ENCODE data around the gene GMPR. TPM values are rescaled to one million over a fixed set of nuclear protein-coding genes. Genes with fewer than 3 reads are reported as not detected.

GMPR gene
- total and polyA plus RNA-seq, 10 donors, result 5.4 to 37.4 (median 13.8) TPM

DNA sequence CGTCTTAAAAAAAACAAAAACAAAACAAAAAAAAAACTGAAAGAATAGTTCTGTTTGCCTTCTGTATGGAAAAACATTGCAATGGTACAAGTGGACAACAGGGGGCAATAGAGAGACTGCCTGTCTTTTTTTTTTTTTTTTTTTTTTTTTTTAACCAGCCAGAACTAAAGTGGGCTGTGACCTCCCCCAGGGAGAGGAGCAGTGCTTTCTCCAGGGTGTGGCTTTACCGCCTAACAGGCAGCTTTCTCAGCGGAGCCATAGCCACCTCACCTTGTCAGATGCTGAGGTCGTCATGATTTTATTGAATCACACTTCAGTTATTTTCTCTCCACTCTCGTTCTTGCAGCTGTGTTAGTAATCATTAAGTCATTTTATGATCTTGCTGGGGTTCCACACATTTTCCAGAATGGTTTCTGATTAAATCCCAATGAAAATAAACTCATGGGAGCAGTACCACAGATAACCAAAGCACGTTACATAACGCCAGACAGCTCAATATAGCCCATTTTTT, 78.4 kb downstream of the GMPR start:
- no peaks in the 10 kb centered on the region for H3K9me3 ChIP-seq
- no peak for TF ChIP-seq POLR2AphosphoS5 (IDR thresholded peaks at IDR 0.05)
- TF ChIP-seq, protein P1, sequence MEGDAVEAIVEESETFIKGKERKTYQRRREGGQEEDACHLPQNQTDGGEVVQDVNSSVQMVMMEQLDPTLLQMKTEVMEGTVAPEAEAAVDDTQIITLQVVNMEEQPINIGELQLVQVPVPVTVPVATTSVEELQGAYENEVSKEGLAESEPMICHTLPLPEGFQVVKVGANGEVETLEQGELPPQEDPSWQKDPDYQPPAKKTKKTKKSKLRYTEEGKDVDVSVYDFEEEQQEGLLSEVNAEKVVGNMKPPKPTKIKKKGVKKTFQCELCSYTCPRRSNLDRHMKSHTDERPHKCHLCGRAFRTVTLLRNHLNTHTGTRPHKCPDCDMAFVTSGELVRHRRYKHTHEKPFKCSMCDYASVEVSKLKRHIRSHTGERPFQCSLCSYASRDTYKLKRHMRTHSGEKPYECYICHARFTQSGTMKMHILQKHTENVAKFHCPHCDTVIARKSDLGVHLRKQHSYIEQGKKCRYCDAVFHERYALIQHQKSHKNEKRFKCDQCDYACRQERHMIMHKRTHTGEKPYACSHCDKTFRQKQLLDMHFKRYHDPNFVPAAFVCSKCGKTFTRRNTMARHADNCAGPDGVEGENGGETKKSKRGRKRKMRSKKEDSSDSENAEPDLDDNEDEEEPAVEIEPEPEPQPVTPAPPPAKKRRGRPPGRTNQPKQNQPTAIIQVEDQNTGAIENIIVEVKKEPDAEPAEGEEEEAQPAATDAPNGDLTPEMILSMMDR (IDR thresholded peaks at IDR 0.05 in 8 of 11, conservative IDR thresholded peaks at IDR 0.05 in 3 of 11), result peak in 10 of 11 experiments; percentile 17 to 82 (median 72)
- peaks cover 0 to 7% (median 0%) of the 10 kb centered on the region in 6 donors for H3K36me3 ChIP-seq
- no peaks in the 10 kb centered on the region for H3K27me3 ChIP-seq (replicated peaks in 1 of 7)
- no peak for DNase-seq
- 57 to 64% (median 63%) methylated on average over 7 of the region's 7 CpGs for WGBS, 5 donors
- H3K4me1 ChIP-seq, result peaks cover 0 to 54% (median 35%) of the 10 kb centered on the region in 6 donors
- H3K27ac ChIP-seq, result no peak overlapping the region
- intact Hi-C loops (cut with DNase I; ENCODE audit: low total_unique reads), result no loop called here
- no peak overlapping the region for H3K4me3 ChIP-seq

DNA sequence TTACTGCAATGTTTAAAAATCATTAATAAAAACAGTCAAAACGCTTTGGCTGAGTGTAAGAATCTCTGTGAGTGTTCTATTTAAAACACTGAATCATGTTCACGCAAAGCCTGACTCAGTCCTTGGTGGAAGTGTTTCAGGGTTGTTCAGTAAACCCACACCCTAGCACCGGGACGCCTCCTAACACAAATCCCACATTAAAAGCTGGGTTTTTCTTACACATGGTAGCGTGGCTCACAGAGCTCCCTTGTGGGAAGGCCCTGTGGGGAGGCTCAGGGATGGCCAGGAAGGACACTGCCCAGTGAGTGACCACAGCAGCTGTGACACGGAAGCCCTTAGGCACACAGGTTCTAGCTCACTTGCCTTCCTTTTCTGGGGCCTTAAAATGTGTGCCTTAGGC, 80.2 kb downstream of the GMPR start:
- no peak for TF ChIP-seq POLR2AphosphoS5 (IDR thresholded peaks at IDR 0.05)
- TF ChIP-seq, protein P1 (IDR thresholded peaks at IDR 0.05 in 8 of 11, conservative IDR thresholded peaks at IDR 0.05 in 3 of 11), result no peak
- intact Hi-C loops (cut with DNase I; ENCODE audit: low total_unique reads), result no loop called here
- H3K36me3 ChIP-seq, result peaks cover 0 to 11% (median 0%) of the 10 kb centered on the region in 6 donors

DNA sequence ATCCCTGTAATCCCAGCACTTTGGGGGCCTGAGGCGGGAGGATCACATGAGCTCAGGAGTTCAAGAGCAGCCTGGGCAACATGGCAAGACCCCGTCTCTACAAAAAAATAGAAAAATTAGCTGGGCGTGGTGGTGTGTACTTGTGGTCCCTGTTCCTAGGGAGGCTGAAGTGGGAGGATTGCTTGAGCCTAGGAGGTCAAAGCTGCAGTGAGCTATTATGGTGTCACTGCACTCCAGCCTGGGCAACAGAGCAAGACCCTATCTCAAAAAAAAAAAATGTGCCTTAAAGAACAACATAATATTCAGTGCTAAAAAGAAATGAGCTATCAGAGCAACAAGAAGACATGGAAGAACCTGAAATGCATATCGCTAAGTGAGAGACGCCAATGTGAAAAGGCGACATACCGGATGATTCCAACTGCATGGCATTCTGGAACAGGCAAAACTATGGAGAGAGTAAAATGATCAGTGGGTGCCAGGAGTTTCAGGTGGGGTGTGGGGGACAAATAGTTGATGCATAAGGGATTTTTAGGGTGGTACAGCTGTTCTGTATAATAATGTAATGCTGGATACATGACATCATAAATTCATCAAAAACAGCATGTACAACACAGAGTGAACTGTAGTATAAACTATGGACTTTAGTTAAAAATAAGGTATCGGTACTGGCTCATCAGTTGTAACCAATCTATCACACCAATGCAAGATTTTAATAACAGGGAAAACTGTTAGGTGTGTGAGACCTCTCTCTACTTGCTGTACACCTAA, 80.8 kb downstream of the GMPR start:
- intact Hi-C loops (cut with DNase I; ENCODE audit: low total_unique reads), result no loop called here

More for the DNA sequence above, 80.2 kb downstream of the GMPR start:
- Histone ChIP-seq H3K4me3 (no peak overlapping the region), H3K9me3 (no peaks in the 10 kb centered on the region), H3K27me3 (replicated peaks in 1 of 7) (no peaks in the 10 kb centered on the region), H3K4me1 (peaks cover 0 to 71% (median 51%) of the 10 kb centered on the region in 6 donors), H3K27ac (peak overlapping the region in 4 of 8 donors; percentile 51 to 81 (median 75))
- 59 to 78% (median 75%) methylated on average over 6 of the region's 6 CpGs for WGBS, 5 donors
- no peak for DNase-seq

More for the DNA sequence above, 80.8 kb downstream of the GMPR start:
- peaks cover 0 to 77% (median 57%) of the 10 kb centered on the region in 6 donors for H3K4me1 ChIP-seq
- 93 to 97% (median 94%) methylated on average over 8 of the region's 8 CpGs for WGBS, 5 donors
- H3K4me3 ChIP-seq, result no peak overlapping the region
- H3K27me3 ChIP-seq (replicated peaks in 1 of 7), result no peaks in the 10 kb centered on the region
- DNase-seq, result no peak
- H3K9me3 ChIP-seq, result no peaks in the 10 kb centered on the region
- peaks cover 0 to 11% (median 0%) of the 10 kb centered on the region in 6 donors for H3K36me3 ChIP-seq
- H3K27ac ChIP-seq, result peak overlapping the region; percentile 58 to 87 (median 75)
- TF ChIP-seq POLR2A (IDR thresholded peaks at IDR 0.05), result no peak
- no peak for TF ChIP-seq POLR2AphosphoS5 (IDR thresholded peaks at IDR 0.05)
- TF ChIP-seq, protein P1 (IDR thresholded peaks at IDR 0.05 in 8 of 11, conservative IDR thresholded peaks at IDR 0.05 in 3 of 11), result no peak
